ENCODE results near the gene FAF1.
A peak's percentile ranks its signal among the peaks of the same experiment; 100 is the strongest.

- TF ChIP-seq CTCF (IDR thresholded peaks at IDR 0.05) (peak; percentile 57 to 67 (median 59)), POLR2A (IDR thresholded peaks at IDR 0.05; ENCODE audit: low read depth) (no peak), POLR2AphosphoS5 (IDR thresholded peaks at IDR 0.05) (no peak), EP300 (IDR thresholded peaks at IDR 0.05) (no peak)
Observed at GRCh38 chr1:50929376-50929958, 30.6 kb downstream of the FAF1 start.

All from esophagus muscularis mucosa (tissue), 4 donors.